Ovary (tissue), 3 donors: Measurements from ENCODE around the gene ZNF891.

ENCODE experiments used
- POLR2A ChIP-seq: fragments of 450-650 bp; IDR thresholded peaks from one replicate; pipeline ENCODE4 v1.6.1; 2017; ENCODE audit warnings: antibody characterized with exemption, mild to moderate bottlenecking, moderate library complexity
- TF ChIP-seq, protein P1 (sequence below), 3 donors: fragments of 450-650 bp in 2 of 3; fragments of 200-600 bp in 1 of 3; IDR thresholded peaks; one replicate each; pipeline versions ENCODE4 v1.5.1 to v1.8.0; 2016 to 2022; ENCODE audit warnings: antibody characterized with exemption in 3 of 3, mild to moderate bottlenecking in 1 of 3
- donor health status: DM: no; HTN: no; CAD: no.

DNA sequence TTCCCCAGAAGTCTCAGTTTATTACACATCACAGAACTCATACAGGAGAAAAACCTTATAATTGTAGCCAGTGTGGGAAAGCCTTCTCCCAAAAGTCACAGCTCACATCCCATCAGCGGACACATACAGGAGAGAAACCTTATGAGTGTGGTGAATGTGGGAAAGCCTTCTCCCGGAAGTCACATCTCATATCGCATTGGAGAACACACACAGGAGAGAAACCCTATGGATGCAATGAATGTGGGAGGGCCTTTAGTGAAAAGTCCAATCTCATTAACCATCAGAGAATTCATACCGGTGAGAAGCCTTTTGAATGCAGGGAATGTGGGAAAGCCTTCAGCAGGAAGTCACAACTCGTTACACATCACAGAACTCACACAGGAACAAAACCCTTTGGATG, 72.6 kb downstream of the ZNF891 start:
- TF ChIP-seq, protein P1, sequence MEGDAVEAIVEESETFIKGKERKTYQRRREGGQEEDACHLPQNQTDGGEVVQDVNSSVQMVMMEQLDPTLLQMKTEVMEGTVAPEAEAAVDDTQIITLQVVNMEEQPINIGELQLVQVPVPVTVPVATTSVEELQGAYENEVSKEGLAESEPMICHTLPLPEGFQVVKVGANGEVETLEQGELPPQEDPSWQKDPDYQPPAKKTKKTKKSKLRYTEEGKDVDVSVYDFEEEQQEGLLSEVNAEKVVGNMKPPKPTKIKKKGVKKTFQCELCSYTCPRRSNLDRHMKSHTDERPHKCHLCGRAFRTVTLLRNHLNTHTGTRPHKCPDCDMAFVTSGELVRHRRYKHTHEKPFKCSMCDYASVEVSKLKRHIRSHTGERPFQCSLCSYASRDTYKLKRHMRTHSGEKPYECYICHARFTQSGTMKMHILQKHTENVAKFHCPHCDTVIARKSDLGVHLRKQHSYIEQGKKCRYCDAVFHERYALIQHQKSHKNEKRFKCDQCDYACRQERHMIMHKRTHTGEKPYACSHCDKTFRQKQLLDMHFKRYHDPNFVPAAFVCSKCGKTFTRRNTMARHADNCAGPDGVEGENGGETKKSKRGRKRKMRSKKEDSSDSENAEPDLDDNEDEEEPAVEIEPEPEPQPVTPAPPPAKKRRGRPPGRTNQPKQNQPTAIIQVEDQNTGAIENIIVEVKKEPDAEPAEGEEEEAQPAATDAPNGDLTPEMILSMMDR (IDR thresholded peaks at IDR 0.05): no peak
- no peak for TF ChIP-seq POLR2A
